Measurements from ENCODE around the gene MROH7.

The MROH7 gene

DNA sequence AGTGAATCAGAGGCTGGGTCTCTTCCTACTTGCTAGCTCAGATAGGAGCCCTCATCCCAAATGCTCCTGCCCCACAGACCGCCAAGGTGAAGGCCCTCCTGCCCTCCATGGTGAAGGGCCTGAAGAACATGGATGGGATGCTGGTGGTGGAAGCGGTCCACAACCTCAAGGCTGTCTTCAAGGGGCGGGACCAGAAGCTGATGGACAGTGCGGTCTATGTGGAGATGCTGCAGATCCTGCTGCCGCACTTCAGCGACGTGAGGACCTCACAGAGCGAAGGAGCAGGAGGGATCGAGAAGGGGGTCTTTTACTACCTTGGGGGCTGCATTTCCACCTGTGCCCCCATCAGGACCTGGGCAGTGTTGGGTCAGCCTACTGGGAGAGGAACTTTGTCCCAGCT is 59.5 kb downstream of the MROH7 start:
- DNase-seq = no peak

- no peak for DNase-seq
Observed at GRCh38 chr1:54701996-54702395, 60.4 kb downstream of the MROH7 start.

- DNase-seq = no peak
Observed at GRCh38 chr1:54703471-54703870, 61.9 kb downstream of the MROH7 start.

DNA sequence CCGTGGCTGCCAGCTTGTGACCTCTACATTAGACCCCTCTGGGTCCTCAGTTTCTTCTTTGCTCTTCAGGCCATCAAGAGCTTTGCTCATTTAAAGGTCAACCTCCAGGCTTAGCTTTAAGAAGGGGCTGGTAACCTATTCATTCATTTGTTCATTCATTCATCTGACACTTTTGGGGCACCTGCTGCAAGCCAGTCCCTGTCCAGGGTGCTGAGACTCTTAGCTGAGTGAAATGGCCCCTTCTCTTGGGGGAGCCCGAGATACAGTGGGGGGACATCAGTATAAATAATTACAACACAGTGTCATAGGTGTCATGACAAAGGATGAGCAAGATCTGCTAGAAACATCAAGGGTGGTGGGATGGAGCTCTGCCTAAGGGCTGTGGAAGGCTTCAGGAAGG is 63.6 kb downstream of the MROH7 start:
- DNase-seq = no peak

GRCh38 chr1:54706419-54706818 is 64.8 kb downstream of the MROH7 start:
- DNase-seq = no peak

GRCh38 chr1:54708385-54708784 is 66.8 kb downstream of the MROH7 start:
- DNase-seq = no peak

- DNase-seq = no peak
Observed at GRCh38 chr1:54709547-54710292, 68.1 kb downstream of the MROH7 start.

GRCh38 chr1:54710434-54710833 is 68.8 kb downstream of the MROH7 start:
- DNase-seq = no peak

GRCh38 chr1:54710841-54711240 is 69.3 kb downstream of the MROH7 start:
- DNase-seq = no peak

GRCh38 chr1:54711536-54711935 is 70.0 kb downstream of the MROH7 start:
- DNase-seq = no peak

GRCh38 chr1:54714881-54715492 is 73.4 kb downstream of the MROH7 start:
- no peak for DNase-seq

DNA sequence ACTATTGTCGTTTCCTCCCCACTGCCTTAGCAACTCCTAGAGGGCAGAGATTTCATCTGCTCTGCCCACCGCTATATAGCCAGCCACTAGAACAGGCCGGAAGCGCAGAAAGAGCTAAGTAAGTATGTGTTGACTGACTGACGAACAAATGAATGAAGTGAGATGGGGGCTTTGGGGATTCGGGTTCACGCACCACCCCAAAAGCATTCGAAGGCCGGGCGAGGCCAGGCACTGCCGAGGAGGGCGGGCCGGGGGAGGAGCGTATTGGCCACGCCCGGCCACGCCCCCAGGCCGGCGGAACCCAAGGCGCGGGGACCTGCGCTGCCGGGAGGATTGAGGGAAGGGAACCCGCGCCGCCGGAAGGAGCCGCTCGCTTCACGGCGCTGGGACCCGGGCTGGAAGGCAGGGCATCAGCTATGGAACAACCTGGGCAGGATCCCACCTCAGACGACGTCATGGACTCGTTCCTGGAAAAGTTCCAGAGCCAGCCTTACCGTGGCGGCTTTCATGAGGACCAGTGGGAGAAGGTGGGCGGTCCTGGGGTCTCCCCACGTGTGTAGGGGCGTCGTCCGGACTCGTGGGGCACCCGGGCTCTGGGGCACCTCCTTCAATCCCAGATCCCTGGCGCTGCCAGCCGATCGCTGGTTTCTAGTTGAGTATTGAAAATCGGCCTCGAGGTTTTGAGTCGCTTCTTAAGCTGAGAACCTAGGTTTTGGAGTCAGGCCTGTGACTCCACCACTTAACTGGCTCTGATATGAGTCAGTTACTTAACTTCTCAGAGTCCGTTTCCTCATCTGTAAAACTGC is 74.1 kb downstream of the MROH7 start, which contains the start of gene TTC4:
Gene TTC4 (plus strand): TSS at position 369 of the 806 bp plus-strand sequence. CDS start 48 bp downstream, at position 417.
- no peak for DNase-seq

GRCh38 chr1:54716299-54717047 is 74.9 kb downstream of the MROH7 start:
- no peak for DNase-seq

- DNase-seq = no peak
Observed at GRCh38 chr1:54721719-54722118, 80.1 kb downstream of the MROH7 start.

- DNase-seq = no peak
Observed at GRCh38 chr1:54723985-54724384, 82.4 kb downstream of the MROH7 start.

GRCh38 chr1:54724771-54725170 is 83.2 kb downstream of the MROH7 start:
- DNase-seq = no peak

DNA sequence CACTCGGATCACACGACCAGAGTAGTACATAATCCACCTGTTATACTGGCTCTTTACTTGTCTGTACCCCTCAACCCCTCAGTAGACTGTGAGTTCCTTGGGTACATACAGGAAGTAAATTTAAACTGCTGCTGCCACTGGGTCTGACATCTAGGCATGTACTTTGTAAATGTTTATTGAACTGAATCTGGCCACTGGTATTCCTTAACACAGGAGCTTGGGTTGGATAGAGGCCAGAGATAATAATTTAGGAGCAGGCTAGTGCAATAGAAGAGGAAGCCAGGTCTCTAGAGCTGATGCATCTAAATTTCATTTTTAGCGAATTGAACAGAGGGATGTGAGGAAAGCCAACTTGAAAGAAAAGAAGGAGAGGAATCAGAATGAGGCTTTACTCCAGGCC is 86.4 kb downstream of the MROH7 start:
- no peak for DNase-seq

DNA sequence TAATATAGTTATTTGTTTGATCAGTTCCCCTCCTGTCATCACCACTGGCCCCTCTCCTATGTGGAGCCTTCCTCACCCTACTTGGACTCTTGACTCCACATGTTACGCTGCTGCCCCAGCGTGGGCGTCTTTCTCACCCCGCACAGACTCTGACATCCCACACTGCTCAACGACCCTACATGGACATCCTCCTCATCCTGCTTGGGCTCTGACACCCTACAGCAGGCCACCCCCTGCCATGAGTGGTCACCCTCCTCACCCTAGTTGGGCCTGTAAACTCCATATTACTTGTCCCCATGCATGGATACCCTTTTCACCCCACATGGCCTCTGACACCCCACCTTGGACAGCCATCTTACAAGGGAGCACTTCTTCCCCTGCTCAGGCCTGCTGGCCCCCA is 95.1 kb downstream of the MROH7 start:
- DNase-seq = no peak

- DNase-seq = no peak
Observed at GRCh38 chr1:54738244-54738643, 96.7 kb downstream of the MROH7 start.

GRCh38 chr1:54741531-54741930 is 99.9 kb downstream of the MROH7 start:
- DNase-seq = no peak

DNA sequence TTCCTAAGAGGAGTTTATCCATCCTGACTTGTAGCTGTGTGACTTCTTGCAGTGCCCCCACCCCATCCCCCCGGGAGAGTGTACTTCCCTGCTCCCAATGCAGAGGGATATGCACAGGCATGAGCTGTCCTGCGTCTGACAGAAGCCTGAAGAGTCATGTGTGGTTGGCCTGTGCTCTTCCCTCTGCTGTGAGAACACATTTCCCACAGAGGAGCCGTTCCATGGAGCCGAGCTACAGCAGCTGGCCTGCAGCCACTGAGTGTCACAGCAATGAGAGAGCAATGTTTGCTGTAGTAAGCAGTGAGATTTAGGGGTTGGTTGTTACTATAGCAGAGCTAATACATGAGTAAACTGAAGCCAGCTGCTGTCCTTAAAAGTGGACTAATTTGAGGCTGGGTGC is 100.7 kb downstream of the MROH7 start:
- no peak for DNase-seq

- no peak for DNase-seq
Observed at GRCh38 chr1:54743416-54744226, 102.0 kb downstream of the MROH7 start.

Data from SIG-M5 (cell line).